Measurements from ENCODE around the gene BRD4. TPM values are rescaled to one million over a fixed set of nuclear protein-coding genes. Genes with fewer than 3 reads are reported as not detected.

BRD4 gene
- total RNA-seq, 1 donor, result 25.3 TPM

- TF ChIP-seq CTCF (IDR thresholded peaks at IDR 0.05; ENCODE audit: insufficient read depth, low read length), result no peak
- H3K4me3 ChIP-seq (ENCODE audit: low read depth, low read length), result no peak overlapping the region
- peak; percentile 84 for DNase-seq (ENCODE audit: low read depth)
Observed at GRCh38 chr19:15320116-15320515, 12.2 kb downstream of the BRD4 start.

GRCh38 chr19:15318241-15318691 is 14.1 kb downstream of the BRD4 start:
- no peak for TF ChIP-seq CTCF (IDR thresholded peaks at IDR 0.05; ENCODE audit: insufficient read depth, low read length)
- DNase-seq (ENCODE audit: low read depth), result no peak
- no peak overlapping the region for H3K4me3 ChIP-seq (ENCODE audit: low read depth, low read length)

GRCh38 chr19:15317392-15318071 is 14.8 kb downstream of the BRD4 start:
- TF ChIP-seq CTCF (IDR thresholded peaks at IDR 0.05; ENCODE audit: insufficient read depth, low read length), result no peak
- peak; percentile 63 for DNase-seq (ENCODE audit: low read depth)
- no peak overlapping the region for H3K4me3 ChIP-seq (ENCODE audit: low read depth, low read length)

GRCh38 chr19:15316498-15316897 is 15.8 kb downstream of the BRD4 start:
- no peak overlapping the region for H3K4me3 ChIP-seq (ENCODE audit: low read depth, low read length)
- no peak for TF ChIP-seq CTCF (IDR thresholded peaks at IDR 0.05; ENCODE audit: insufficient read depth, low read length)
- no peak for DNase-seq (ENCODE audit: low read depth)

- no peak for DNase-seq (ENCODE audit: low read depth)
- no peak overlapping the region for H3K4me3 ChIP-seq (ENCODE audit: low read depth, low read length)
- TF ChIP-seq CTCF (IDR thresholded peaks at IDR 0.05; ENCODE audit: insufficient read depth, low read length), result no peak
Observed at GRCh38 chr19:15315101-15315500, 17.2 kb downstream of the BRD4 start.

GRCh38 chr19:15313649-15314279 is 18.6 kb downstream of the BRD4 start:
- TF ChIP-seq CTCF (IDR thresholded peaks at IDR 0.05; ENCODE audit: insufficient read depth, low read length), result no peak
- no peak for DNase-seq (ENCODE audit: low read depth)
- no peak overlapping the region for H3K4me3 ChIP-seq (ENCODE audit: low read depth, low read length)
